Activated CD4-positive, alpha-beta T cell treated with anti-CD3 and anti-CD28 coated beads for 24 hours (primary cell): ENCODE data around the gene EARS2.

Source experiments
- DNase-seq, 2 donors: peaks; one replicate each; pipeline ENCODE4 v3.0.0-alpha.2; 2020; ENCODE audit warnings: low read depth in 2 of 2

Gene EARS2

DNA sequence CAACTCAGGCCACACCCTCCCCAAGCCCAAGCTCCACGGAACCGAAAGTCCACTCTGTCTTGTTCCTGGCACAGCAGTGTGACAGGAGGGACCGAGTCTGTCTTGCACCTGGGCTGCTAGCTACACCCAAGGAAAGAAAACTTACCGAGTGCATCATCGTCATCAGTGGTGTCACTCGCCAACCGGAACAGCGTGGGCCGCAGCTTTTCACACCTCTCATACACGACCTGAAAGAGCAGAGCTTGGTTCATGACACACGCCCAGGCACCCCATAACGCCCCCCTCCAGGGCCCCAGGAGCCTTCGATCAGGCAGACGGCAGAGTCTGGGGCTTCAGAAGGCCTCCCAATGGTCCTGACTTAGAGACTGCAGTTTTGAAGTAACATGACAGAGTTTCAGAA, 74.4 kb downstream of the EARS2 start:
- DNase-seq = no peak

DNA sequence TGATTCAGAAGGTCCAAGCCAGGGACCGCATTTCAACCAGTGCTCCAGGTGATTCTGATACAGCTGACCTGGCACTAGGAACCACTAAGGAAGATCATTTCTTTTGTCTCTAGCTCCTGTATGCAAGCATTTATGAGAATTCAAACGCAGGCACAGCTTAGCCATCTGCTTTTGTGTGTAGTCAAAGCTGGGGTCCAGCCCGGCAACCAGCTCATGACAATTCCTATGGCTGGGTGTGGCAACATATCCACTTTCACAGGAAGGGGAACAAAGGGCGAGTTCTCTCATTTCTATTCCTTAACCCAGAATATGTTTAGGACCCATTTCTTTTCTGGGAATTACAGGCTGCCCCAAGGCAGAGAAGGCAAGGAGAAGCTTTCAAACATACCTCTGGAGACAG, 76.9 kb downstream of the EARS2 start:
- DNase-seq = no peak

DNA sequence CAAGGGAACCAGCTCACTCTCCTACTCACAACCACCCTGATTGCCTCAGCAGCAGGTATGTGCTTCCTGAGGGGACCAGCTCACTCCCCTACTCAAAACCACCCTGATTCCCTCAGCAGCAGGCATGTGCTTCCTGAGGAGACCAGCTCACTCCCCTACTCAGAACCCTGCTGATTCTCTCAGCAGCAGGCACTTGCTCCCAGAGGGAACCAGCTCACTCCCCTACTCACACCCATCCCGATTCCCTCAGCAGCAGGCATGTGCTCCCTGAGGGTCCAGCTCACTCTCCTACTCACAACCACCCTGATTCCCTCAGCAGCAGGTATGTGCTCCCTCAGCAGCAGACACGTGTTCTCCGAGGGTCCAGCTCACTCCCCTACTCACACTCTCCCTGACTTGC, 78.0 kb downstream of the EARS2 start:
- DNase-seq = no peak

DNA sequence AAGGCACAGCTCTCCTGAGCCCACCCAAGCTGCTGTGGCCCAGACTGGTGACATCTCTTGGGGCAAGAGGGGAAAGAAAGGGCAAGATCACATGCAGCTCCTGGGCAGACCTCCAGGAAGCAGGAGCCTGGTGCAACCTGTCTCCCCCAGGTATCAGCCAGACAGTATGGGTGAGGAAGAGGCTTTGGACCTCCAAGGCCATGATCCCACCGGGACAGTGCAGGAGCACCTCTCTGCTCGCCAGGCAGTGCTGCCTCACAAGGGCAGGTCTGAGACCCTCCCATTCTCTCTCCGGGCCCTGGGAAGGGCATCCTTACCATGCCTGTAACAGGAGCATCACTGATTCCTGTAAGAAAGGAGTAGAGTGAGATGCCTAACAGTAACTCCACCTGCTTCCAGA, 78.6 kb downstream of the EARS2 start:
- no peak for DNase-seq

DNA sequence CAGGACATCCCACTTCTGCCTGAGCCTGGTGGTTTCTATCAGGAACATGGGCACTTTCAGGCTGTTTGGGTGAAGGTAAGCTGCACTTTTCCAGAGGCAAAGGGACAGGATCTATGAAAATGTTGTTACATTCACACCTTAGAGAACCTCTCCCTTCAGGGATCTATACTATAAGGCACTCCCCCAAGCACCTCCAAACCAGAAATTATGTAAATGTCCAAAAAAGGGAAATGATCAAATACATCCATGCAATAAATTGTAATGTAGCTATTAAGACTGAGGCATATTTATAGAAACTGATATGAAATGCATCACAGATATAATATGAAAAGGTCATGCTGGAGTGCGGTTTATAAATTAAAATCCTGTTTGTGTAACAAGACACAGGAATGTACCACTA, 80.9 kb downstream of the EARS2 start:
- DNase-seq = no peak
